Measurements from ENCODE around the gene ALOXE3. TPM values are rescaled to one million over a fixed set of nuclear protein-coding genes. Genes with fewer than 3 reads are reported as not detected.
A peak's percentile ranks its signal among the peaks of the same experiment; 100 is the strongest.

The ALOXE3 gene
- total and polyA plus RNA-seq, 2 of the 8 experiments (the other 6 are each of a cell fraction or from before 2014, with no cell fraction given) = 0.26 TPM; not detected in 1

DNA sequence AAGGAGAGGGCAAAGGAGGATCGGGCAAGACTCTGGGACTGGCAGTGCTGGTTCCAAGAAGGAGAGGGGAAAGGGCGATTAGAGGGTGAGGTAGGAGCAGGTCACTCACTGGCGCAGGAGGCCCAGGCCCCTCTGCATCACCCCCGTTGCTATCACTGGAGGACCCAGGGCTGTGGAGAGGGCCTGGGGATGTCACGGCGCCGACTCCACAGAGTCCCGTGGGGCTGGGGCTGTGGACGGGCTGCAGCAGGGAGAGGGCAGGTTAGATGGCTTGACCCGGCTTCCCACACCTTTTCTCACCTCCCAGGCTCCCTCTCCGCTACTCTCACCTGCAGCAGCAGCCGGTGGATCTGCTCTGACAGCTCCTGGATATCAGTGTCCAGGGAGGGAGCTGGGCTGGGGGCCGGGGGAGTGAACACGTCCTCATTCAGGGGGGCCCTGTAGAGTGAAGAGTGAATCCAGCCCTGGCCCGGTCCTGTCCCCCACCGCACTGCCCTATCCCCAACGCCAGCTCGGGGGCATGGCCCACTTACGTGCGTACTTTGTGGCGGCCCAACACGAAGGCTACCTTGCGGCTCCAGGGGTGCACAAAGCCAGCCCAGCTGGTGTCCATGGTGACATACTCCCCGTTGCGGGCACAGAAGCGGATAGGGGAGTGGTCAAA lies 29.0 kb upstream of the ALOXE3 start:
- WGBS, 2 experiments (ENCODE audit: extremely low coverage in 1 of 2, insufficient coverage in 1 of 2, insufficient read length in 1 of 2, insufficient replicate concordance in 2 of 2, low coverage in 1 of 2, low lambda C conversion rate in 2 of 2, missing lambda C conversion rate in 1 of 2) = 94% methylated on average over 24 of the region's 26 CpGs; no CpG with 5 or more reads in 1 of the 2 experiments
- Histone ChIP-seq H3K18ac (ENCODE audit: extremely low read depth, low read length) (no peak overlapping the region), H3K4me3 (ENCODE audit: extremely low read depth in 1 of 4, insufficient read depth in 2 of 4, low read depth in 3 of 4, low read length in 4 of 4) (no peak overlapping the region), H3K4ac (replicated peaks; ENCODE audit: insufficient read length, low read depth, low read length) (no peak overlapping the region), H3K4me1 (replicated peaks in 1 of 4; ENCODE audit: control insufficient read depth in 3 of 4, insufficient read depth in 4 of 4, low read length in 3 of 4) (peaks cover 0 to 5% (median 2%) of the 10 kb centered on the region in 4 experiments; a peak in 3 of 7 replicates), H3K4me2 (ENCODE audit: insufficient read depth in 1 of 2, low read depth in 2 of 2, low read length in 2 of 2) (no peak overlapping the region), H2AK5ac (ENCODE audit: low read depth, low read length) (no peak overlapping the region), H2BK12ac (ENCODE audit: low read depth, low read length) (no peak overlapping the region), H3K79me2 (ENCODE audit: control insufficient read depth in 1 of 2, insufficient read depth in 2 of 2, low read length in 2 of 2) (peaks cover 0 to 5% of the 10 kb centered on the region in 2 experiments; a peak in 1 of 4 replicates), H3K23ac (ENCODE audit: insufficient read length) (no peak overlapping the region), H3K27ac (ENCODE audit: low read depth, low read length) (no peak overlapping the region), H2BK120ac (replicated peaks; ENCODE audit: low read depth, low read length) (no peak overlapping the region), H4K91ac (replicated peaks; ENCODE audit: insufficient read length, low read length) (no peak overlapping the region), H2BK5ac (ENCODE audit: low read depth, low read length) (no peak overlapping the region), H3K27me3 (replicated peaks in 1 of 4; ENCODE audit: control insufficient read depth in 3 of 4, extremely low read depth in 1 of 4, insufficient read depth in 3 of 4, low read length in 3 of 4) (no peaks in the 10 kb centered on the region), H3K9ac (replicated peaks in 1 of 4; ENCODE audit: extremely low read depth in 1 of 4, low read depth in 3 of 4, low read length in 3 of 4) (no peak overlapping the region), H3K79me1 (ENCODE audit: low read depth, low read length) (peaks cover 7% of the 10 kb centered on the region; the same call in 1 of the 2 replicates), H3K9me3 (ENCODE audit: insufficient read depth in 2 of 2, low read depth in 1 of 2, low read length in 1 of 2) (no peaks in the 10 kb centered on the region), H3K56ac (replicated peaks; ENCODE audit: insufficient read length, low read depth, low read length) (no peak overlapping the region), H3K36me3 (ENCODE audit: control insufficient read depth in 2 of 4, insufficient read depth in 4 of 4, low read length in 3 of 4) (peaks cover 13 to 52% (median 36%) of the 10 kb centered on the region in 4 experiments; a peak in 7 of 8 replicates), H2AFZ (ENCODE audit: low read length) (no peak overlapping the region), H4K8ac (ENCODE audit: extremely low read depth, insufficient read depth, low read length) (peak overlapping the region; percentile 83; the same call in 1 of the 2 replicates), H2BK20ac (ENCODE audit: low read length) (no peak overlapping the region), H2BK15ac (ENCODE audit: low read length) (no peak overlapping the region), H3K23me2 (ENCODE audit: low read depth, low read length) (peaks cover 11% of the 10 kb centered on the region), H3K14ac (ENCODE audit: insufficient read length) (no peak overlapping the region), H4K5ac (ENCODE audit: insufficient read length, low read depth, low read length) (no peak overlapping the region), H4K20me1 (replicated peaks in 1 of 2; ENCODE audit: control insufficient read depth in 1 of 2, insufficient read depth in 2 of 2, low read length in 2 of 2) (peaks cover 2 to 30% of the 10 kb centered on the region in 2 experiments)
- FAIRE-seq (no peak), DNase-seq (ENCODE audit: low read depth in 1 of 2, low spot score in 2 of 2) (no peak)
- ChIA-PET POLR2A (ENCODE audit: partially characterized antibody) (interaction anchor here (1.3 to 6.4 kb wide), 5 partner anchors 8 to 29 kb away, joined by 3 to 62 read pairs (median 21); partner anchors contain the start of gene TMEM107), CTCF (ENCODE audit: partially characterized antibody) (interaction anchor here (1.1 to 14.1 kb wide), 2 partner anchors 11 to 14 kb away, joined by 3 to 133 read pairs; partner anchors contain the start of gene VAMP2)
- TF ChIP-seq HDAC2 (IDR thresholded peaks at IDR 0.05; ENCODE audit: borderline replicate concordance in 1 of 2, low read depth in 2 of 2, low read length in 2 of 2) (no peak), KDM1A (IDR thresholded peaks at IDR 0.05; ENCODE audit: borderline replicate concordance, low read length) (no peak), ZNF274 (IDR thresholded peaks at IDR 0.05; ENCODE audit: borderline replicate concordance, extremely low read depth, low read length) (no peak), CHD1 (IDR thresholded peaks at IDR 0.05; ENCODE audit: low read depth, low read length) (no peak), RFX5 (IDR thresholded peaks at IDR 0.05; ENCODE audit: borderline replicate concordance, low read depth, low read length) (no peak), TCF12 (IDR thresholded peaks at IDR 0.05; ENCODE audit: low read depth, low read length) (no peak), BCL11A (IDR thresholded peaks at IDR 0.05; ENCODE audit: low read depth in 2 of 2, low read length in 2 of 2) (no peak), EP300 (IDR thresholded peaks at IDR 0.05; ENCODE audit: borderline replicate concordance in 1 of 2, low read depth in 2 of 2, low read length in 2 of 2) (no peak), GTF2F1 (IDR thresholded peaks at IDR 0.05; ENCODE audit: borderline replicate concordance, low read depth, low read length) (no peak)
- TF ChIP-seq, protein P1, sequence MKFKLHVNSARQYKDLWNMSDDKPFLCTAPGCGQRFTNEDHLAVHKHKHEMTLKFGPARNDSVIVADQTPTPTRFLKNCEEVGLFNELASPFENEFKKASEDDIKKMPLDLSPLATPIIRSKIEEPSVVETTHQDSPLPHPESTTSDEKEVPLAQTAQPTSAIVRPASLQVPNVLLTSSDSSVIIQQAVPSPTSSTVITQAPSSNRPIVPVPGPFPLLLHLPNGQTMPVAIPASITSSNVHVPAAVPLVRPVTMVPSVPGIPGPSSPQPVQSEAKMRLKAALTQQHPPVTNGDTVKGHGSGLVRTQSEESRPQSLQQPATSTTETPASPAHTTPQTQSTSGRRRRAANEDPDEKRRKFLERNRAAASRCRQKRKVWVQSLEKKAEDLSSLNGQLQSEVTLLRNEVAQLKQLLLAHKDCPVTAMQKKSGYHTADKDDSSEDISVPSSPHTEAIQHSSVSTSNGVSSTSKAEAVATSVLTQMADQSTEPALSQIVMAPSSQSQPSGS (IDR thresholded peaks at IDR 0.05; ENCODE audit: low read length) = no peak

All from H1 (cell line).